Ascending aorta (tissue), 2 donors: Measurements from ENCODE around the gene RAD23A. TPM values are rescaled to one million over a fixed set of nuclear protein-coding genes. Genes with fewer than 3 reads are reported as not detected.

Source experiments
- DNase-seq, 2 donors: peaks; one replicate each; pipeline ENCODE4 v3.0.0-alpha.2; 2019; ENCODE audit warnings: low spot score in 2 of 2
- H3K27ac ChIP-seq, 2 donors: fragments of 200-600 bp; sonication (generic); one replicate each; pipeline ENCODE4 v1.5.1; 2016 to 2017; ENCODE audit warnings: mild to moderate bottlenecking in 1 of 2
- H3K27me3 ChIP-seq: fragments of 200-600 bp; sonication (generic); one replicate; pipeline ENCODE4 v1.5.1; 2017
- H3K36me3 ChIP-seq, 2 donors: fragments of 200-600 bp; sonication (generic); one replicate each; pipeline ENCODE4 v1.5.1; 2016
- H3K4me1 ChIP-seq, 2 donors: fragments of 200-600 bp; sonication (generic); one replicate each; pipeline ENCODE4 v1.5.1; 2016 to 2017; ENCODE audit warnings: mild to moderate bottlenecking in 1 of 2
- H3K4me3 ChIP-seq, 2 donors: fragments of 200-600 bp; sonication (generic); one replicate each; pipeline ENCODE4 v1.5.1; 2016 to 2017; ENCODE audit warnings: mild to moderate bottlenecking in 1 of 2
- H3K9me3 ChIP-seq, 2 donors: fragments of 200-600 bp; sonication (generic); one replicate each; pipeline ENCODE4 v1.5.1; 2016
- CTCF ChIP-seq, 3 experiments: fragments of 200-600 bp in 2 of 3; fragments of 450-650 bp in 1 of 3; sonication (generic) in 2 of 3; IDR thresholded peaks; one replicate each; pipeline ENCODE4 v1.5.1; 2016 to 2019; ENCODE audit warnings: antibody characterized with exemption in 3 of 3, mild to moderate bottlenecking in 1 of 3, moderate library complexity in 1 of 3
- intact Hi-C: fragments of 100-400 bp; cut with DNase I; formaldehyde crosslinking; loops from one replicate; pipeline ENCODE4 v1.15.1; 2023
- total RNA-seq: library from RNA; depleted of rRNA; stranded (reverse); fragments of >200 nt; gene quantifications from one replicate; pipeline ENCODE4 v1.1.0, GENCODE V29; 2016

Gene RAD23A
- total RNA-seq = 146 TPM

GRCh38 chr19:12945479-12946091, at the start of gene RAD23A:
Gene RAD23A, plus strand, starts transcription at chr19:12945862. Its CDS starts 87 bp downstream, at chr19:12945949.
- TF ChIP-seq CTCF (IDR thresholded peaks at IDR 0.05) = no peak
- H3K9me3 ChIP-seq = no peaks in the 10 kb centered on the region
- peaks cover 12 to 30% of the 10 kb centered on the region in 2 donors for H3K4me1 ChIP-seq
- intact Hi-C loops = loop anchor here (5.0 kb wide), 1 partner anchor 153 kb away; the partner anchor contains the start of gene JUNB
- H3K27ac ChIP-seq = peak within 1 kb of the TSS; percentile 96 to 99
- peaks cover 66 to 72% of the 10 kb centered on the region in 2 donors for H3K36me3 ChIP-seq
- peak within 1 kb of the TSS; percentile 97 to 100 for H3K4me3 ChIP-seq
- no peaks in the 10 kb centered on the region for H3K27me3 ChIP-seq
- DNase-seq = peak; percentile 89 to 99

- H3K36me3 ChIP-seq = peaks cover 37 to 47% of the 10 kb centered on the region in 2 donors
- H3K27me3 ChIP-seq = no peaks in the 10 kb centered on the region
- no peaks in the 10 kb centered on the region for H3K9me3 ChIP-seq
- H3K4me1 ChIP-seq = peaks cover 6 to 7% of the 10 kb centered on the region in 2 donors
- no peak for DNase-seq
- H3K27ac ChIP-seq = no peak overlapping the region
- intact Hi-C loops = no loop called here
- H3K4me3 ChIP-seq = no peak overlapping the region
- TF ChIP-seq CTCF (IDR thresholded peaks at IDR 0.05) = no peak
Measured at GRCh38 chr19:12896460-12896859, 49.2 kb upstream of the RAD23A start.

- H3K27ac ChIP-seq = no peak overlapping the region
- no peaks in the 10 kb centered on the region for H3K9me3 ChIP-seq
- no peaks in the 10 kb centered on the region for H3K27me3 ChIP-seq
- intact Hi-C loops = no loop called here
- DNase-seq = no peak
- no peak for TF ChIP-seq CTCF (IDR thresholded peaks at IDR 0.05)
- no peak overlapping the region for H3K4me3 ChIP-seq
- H3K4me1 ChIP-seq = no peaks in the 10 kb centered on the region
- H3K36me3 ChIP-seq = peaks cover 27 to 31% of the 10 kb centered on the region in 2 donors
Measured at GRCh38 chr19:12899891-12900518, 45.7 kb upstream of the RAD23A start.

GRCh38 chr19:12907166-12907565, 38.5 kb upstream of the RAD23A start:
- no peak overlapping the region for H3K27ac ChIP-seq
- no peaks in the 10 kb centered on the region for H3K27me3 ChIP-seq
- no peak for DNase-seq
- H3K4me1 ChIP-seq = peaks cover 0 to under 1% of the 10 kb centered on the region in 2 donors
- no peaks in the 10 kb centered on the region for H3K9me3 ChIP-seq
- no peaks in the 10 kb centered on the region for H3K36me3 ChIP-seq
- intact Hi-C loops = no loop called here
- TF ChIP-seq CTCF (IDR thresholded peaks at IDR 0.05) = no peak
- no peak overlapping the region for H3K4me3 ChIP-seq

- H3K4me3 ChIP-seq = peak overlapping the region; percentile 0 to 48
- no peaks in the 10 kb centered on the region for H3K9me3 ChIP-seq
- no peak for DNase-seq
- TF ChIP-seq CTCF (IDR thresholded peaks at IDR 0.05) = no peak
- H3K36me3 ChIP-seq = no peaks in the 10 kb centered on the region
- intact Hi-C loops = no loop called here
- H3K27me3 ChIP-seq = no peaks in the 10 kb centered on the region
- H3K27ac ChIP-seq = peak overlapping the region in 1 of 2 donors; percentile 55
- peaks cover 3 to 12% of the 10 kb centered on the region in 2 donors for H3K4me1 ChIP-seq
Measured at GRCh38 chr19:12912571-12912970, 33.1 kb upstream of the RAD23A start.
